ENCODE results near the gene CACNG8. TPM values are rescaled to one million over a fixed set of nuclear protein-coding genes. Genes with fewer than 3 reads are reported as not detected.
A peak's percentile ranks its signal among the peaks of the same experiment; 100 is the strongest.
"Not testable (repeated sequence)": the region's sequence is repeated elsewhere in the genome, so short reads cannot be mapped to it uniquely, and the experiment has no call there.

Gene CACNG8
- total RNA-seq, 2 experiments from 2014 or later, result 0.05 TPM; not detected in 1

DNA sequence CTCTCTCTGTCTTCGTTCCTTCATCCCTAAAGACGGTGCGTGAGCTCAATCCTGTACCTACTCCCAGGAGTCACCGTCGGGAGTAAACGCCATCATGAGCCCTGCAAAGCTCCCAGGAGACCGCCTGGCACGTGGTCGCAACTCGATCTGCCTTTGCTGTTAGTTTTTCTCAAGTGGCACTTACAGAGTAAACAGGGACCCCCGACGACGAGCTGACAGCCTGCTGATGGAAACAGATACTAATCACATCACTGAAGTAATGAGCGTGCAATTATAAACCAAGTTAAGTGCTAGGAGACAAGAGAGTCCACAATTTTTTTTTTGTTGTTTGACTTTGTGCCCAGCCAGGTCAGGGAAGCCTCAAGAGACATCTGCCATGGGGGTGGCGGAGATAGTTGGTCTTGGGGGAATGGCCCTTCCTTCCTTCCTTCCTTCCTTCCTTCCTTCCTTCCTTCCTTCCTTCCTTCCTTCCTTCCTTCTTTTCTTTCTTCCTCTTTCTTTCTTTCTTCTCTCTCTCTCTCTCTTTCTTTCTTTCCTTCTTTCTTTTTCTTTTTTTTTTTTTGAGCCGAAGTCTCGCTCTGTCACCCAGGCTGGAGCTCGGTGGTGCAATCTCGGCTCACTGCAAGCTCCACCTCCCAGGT lies 52.3 kb downstream of the CACNG8 start:
- H3K36me3 Mint-ChIP-seq (ENCODE audit: low read depth), result no peaks in the 10 kb centered on the region
- no peak overlapping the region for H3K27ac Mint-ChIP-seq
- DNase-seq, result no peak
- CTCF ChIA-PET, result interaction anchor here (0.5 to 1.0 kb wide), 2 partner anchors 10 to 86 kb away, joined by 3 read pairs; no protein-coding TSS in a partner anchor
- no peak overlapping the region for H3K4me3 Mint-ChIP-seq
- peaks cover 13% of the 10 kb centered on the region for H3K4me1 Mint-ChIP-seq
- H3K9me3 Mint-ChIP-seq, result no peaks in the 10 kb centered on the region
- POLR2A ChIA-PET, result no interaction called here
- peaks cover 14% of the 10 kb centered on the region for H3K27me3 Mint-ChIP-seq

DNA sequence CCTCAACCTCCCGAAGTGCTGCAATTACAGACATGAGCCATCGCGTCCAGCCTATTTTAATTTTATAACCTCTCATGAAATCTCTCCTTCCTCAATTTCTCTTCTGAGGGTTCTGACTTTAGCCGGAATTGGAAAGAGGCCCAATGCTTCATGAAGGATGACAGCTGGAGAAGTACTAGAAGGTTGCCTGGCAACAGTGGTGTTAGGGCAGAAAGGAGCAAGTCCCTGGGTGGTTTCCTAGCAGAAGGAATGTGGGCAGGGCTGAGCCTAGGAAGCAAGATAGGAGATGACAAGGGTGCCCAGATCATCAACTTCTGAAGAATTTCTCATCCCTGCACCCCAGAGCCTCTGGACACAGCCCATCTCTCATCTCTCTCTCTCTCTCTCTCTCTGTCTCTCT lies 54.5 kb downstream of the CACNG8 start:
- CTCF ChIA-PET, result interaction anchor here (0.6 to 1.1 kb wide), 4 partner anchors 9 to 224 kb away, joined by 3 read pairs; no protein-coding TSS in a partner anchor
- no peak for DNase-seq
- peaks cover 12% of the 10 kb centered on the region for H3K27me3 Mint-ChIP-seq
- POLR2A ChIA-PET, result interaction anchor here (1.2 kb wide), 1 partner anchor 151 kb away, joined by 3 read pairs; no protein-coding TSS in a partner anchor
- no peak overlapping the region for H3K27ac Mint-ChIP-seq
- no peaks in the 10 kb centered on the region for H3K36me3 Mint-ChIP-seq (ENCODE audit: low read depth)
- H3K4me3 Mint-ChIP-seq, result no peak overlapping the region
- H3K9me3 Mint-ChIP-seq, result no peaks in the 10 kb centered on the region
- peaks cover 25% of the 10 kb centered on the region for H3K4me1 Mint-ChIP-seq

DNA sequence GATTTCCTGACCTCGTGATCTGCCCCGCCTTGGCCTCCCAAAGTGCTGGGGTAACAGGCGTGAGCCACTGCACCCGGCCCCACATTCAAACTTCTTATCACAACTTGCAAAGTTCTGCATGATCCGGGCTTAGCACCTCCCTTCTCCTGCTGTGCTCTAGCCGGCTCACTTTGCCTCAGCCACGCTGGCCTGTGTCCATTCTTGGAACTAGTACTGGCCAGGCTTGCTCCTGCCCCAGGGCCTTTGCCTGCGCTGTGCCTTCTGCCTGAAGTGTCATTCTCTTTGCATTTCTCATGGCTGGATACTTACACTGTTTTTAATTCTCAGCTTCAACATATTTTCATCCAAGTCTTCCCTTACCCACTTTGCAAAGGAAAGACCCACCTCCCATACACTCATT lies 58.6 kb downstream of the CACNG8 start:
- Mint-ChIP-seq H3K36me3 (ENCODE audit: low read depth) (no peaks in the 10 kb centered on the region), H3K27me3 (peaks cover 11% of the 10 kb centered on the region), H3K27ac (no peak overlapping the region), H3K9me3 (no peaks in the 10 kb centered on the region), H3K4me3 (no peak overlapping the region), H3K4me1 (peaks cover 35% of the 10 kb centered on the region)
- ChIA-PET CTCF (interaction anchor here (0.9 to 3.5 kb wide), 2 partner anchors 169 to 228 kb away, joined by 3 to 23 read pairs; no protein-coding TSS in a partner anchor), POLR2A (no interaction called here)
- DNase-seq, result no peak

DNA sequence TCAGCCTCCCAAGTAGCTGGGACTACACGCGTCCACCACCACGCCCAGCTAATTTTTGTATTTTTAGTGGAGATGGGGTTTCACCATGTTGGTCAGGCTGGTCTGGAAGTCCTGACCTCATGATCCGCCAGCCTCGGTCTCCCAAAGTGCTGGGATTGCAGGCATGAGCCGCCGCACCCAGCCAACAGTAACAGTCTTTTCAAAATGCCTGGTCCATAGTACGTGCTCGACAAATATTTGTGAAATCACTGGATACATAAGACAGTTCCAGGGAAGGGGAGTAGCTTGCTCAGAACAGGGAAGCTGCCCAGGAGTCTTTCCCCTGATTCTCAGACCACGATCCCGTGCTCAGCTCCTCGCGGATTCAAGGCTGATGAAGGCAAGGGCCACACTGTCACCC lies 59.2 kb downstream of the CACNG8 start:
- H3K4me1 Mint-ChIP-seq, result peaks cover 35% of the 10 kb centered on the region
- no peaks in the 10 kb centered on the region for H3K36me3 Mint-ChIP-seq (ENCODE audit: low read depth)
- DNase-seq, result no peak
- no peak overlapping the region for H3K27ac Mint-ChIP-seq
- H3K27me3 Mint-ChIP-seq, result peaks cover 8% of the 10 kb centered on the region
- H3K9me3 Mint-ChIP-seq, result no peaks in the 10 kb centered on the region
- ChIA-PET POLR2A (no interaction called here), CTCF (interaction anchor here (0.9 to 3.5 kb wide), 2 partner anchors 170 to 229 kb away, joined by 3 to 23 read pairs; no protein-coding TSS in a partner anchor)
- H3K4me3 Mint-ChIP-seq, result no peak overlapping the region

DNA sequence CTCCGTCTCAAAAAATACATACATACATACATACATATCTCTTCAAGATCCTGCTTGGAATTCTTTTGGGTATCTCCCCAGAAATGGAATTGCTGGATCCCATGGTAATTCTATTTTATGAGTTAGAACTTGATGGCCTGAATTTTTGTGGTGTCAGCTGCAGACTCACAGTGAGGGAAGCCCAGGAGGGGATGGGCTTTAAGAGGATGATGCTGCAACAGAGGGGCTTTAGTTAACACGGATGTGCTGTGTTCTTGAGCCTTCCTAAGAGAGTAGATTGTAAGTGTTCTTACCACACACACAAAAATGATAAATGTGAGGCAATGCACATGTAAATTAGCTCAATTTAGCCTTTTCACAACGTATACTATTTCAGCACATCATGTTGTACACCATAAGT lies 60.5 kb downstream of the CACNG8 start:
- POLR2A ChIA-PET, result interaction anchor here (1.6 kb wide), 1 partner anchor 157 kb away, joined by 4 read pairs; no protein-coding TSS in a partner anchor
- peaks cover 35% of the 10 kb centered on the region for H3K4me1 Mint-ChIP-seq
- H3K27ac Mint-ChIP-seq, result no peak overlapping the region
- H3K4me3 Mint-ChIP-seq, result no peak overlapping the region
- peaks cover 6% of the 10 kb centered on the region for H3K27me3 Mint-ChIP-seq
- no peaks in the 10 kb centered on the region for H3K9me3 Mint-ChIP-seq
- CTCF ChIA-PET, result interaction anchor here (0.7 to 3.5 kb wide), 24 partner anchors 14 to 230 kb away, joined by 3 to 23 read pairs (median 4); partner anchors contain the start of gene MYADM
- DNase-seq, result no peak
- no peaks in the 10 kb centered on the region for H3K36me3 Mint-ChIP-seq (ENCODE audit: low read depth)

DNA sequence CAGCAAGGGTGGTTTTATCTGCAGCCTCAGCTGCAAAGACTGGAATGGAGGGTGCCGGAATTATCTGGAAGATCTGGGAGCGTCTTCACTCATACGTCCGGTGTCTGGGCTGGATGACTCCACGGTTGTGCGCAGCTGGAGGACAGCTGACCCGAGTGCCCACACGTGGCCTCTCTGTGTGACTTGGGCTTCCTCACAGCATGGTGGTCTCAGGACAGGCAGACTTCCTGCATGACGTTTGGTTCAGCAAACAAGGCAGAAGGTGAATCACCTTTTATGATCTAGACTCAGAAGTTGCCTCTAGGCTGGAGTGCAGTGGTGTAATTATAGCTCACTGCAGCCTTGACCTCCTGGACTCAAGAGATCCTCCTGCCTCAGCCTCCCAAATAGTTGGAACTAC lies 61.9 kb downstream of the CACNG8 start:
- Mint-ChIP-seq H3K4me1 (peaks cover 24% of the 10 kb centered on the region), H3K9me3 (no peaks in the 10 kb centered on the region), H3K27me3 (peaks cover 11% of the 10 kb centered on the region), H3K4me3 (no peak overlapping the region), H3K36me3 (ENCODE audit: low read depth) (no peaks in the 10 kb centered on the region), H3K27ac (no peak overlapping the region)
- no peak for DNase-seq
- POLR2A ChIA-PET, result no interaction called here
- CTCF ChIA-PET, result interaction anchor here (0.9 to 3.5 kb wide), 15 partner anchors 10 to 232 kb away, joined by 3 to 23 read pairs (median 4); partner anchors contain the start of gene CNOT3

DNA sequence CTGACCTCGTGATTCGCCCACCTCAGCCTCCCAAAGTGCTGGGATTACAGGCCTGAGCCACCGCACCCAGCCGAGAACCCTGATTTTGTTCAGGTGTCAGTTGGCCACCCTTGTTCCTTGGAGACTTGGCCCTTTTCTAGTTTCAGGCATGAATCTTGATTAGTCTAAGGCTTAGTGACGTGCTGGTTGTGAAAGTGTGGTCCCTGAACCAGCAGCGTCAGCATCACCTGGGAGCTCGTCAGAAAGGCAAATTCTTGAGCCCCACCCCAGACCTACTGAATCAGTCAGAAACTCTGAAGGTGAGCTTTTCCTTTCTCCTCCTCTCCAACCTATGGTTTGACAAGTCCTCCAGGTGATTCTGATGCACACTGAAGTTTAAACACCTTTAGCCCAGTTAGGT lies 63.9 kb downstream of the CACNG8 start:
- DNase-seq, result no peak
- Mint-ChIP-seq H3K27me3 (peaks cover 22% of the 10 kb centered on the region), H3K9me3 (no peaks in the 10 kb centered on the region), H3K4me3 (no peak overlapping the region), H3K27ac (no peak overlapping the region), H3K4me1 (peaks cover 10% of the 10 kb centered on the region), H3K36me3 (ENCODE audit: low read depth) (no peaks in the 10 kb centered on the region)
- ChIA-PET CTCF (interaction anchor here (1.2 to 3.4 kb wide), 3 partner anchors 71 to 233 kb away, joined by 3 to 11 read pairs (median 4); no protein-coding TSS in a partner anchor), POLR2A (no interaction called here)

DNA sequence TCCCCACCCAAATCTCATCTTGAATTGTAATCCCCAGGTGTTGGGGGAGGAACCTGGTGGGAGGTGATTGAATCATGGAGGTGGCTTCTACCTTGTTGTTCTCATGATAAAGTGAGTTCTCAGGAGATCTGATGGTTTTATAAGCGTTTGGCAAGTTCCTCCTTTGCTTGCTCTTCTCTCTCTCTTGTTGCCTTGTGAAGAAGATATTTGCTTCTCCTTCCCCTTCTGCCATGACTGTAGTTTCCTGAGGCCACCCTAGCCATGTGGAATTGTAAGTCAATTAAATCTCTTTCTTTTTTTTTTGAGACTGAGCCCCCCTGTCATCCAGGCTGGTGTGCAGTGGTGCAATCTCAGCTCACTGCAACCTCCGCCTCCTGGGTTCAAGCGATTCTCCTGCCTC lies 66.6 kb downstream of the CACNG8 start:
- no peaks in the 10 kb centered on the region for H3K4me1 Mint-ChIP-seq
- ChIA-PET CTCF (interaction anchor here (1.0 to 2.5 kb wide), 15 partner anchors 10 to 238 kb away, joined by 3 to 25 read pairs (median 4); partner anchors contain the start of gene PRKCG), POLR2A (interaction anchor here (1.1 kb wide), 1 partner anchor 10 kb away, joined by 3 read pairs; no protein-coding TSS in a partner anchor)
- no peaks in the 10 kb centered on the region for H3K36me3 Mint-ChIP-seq (ENCODE audit: low read depth)
- H3K27ac Mint-ChIP-seq, result no peak overlapping the region
- H3K4me3 Mint-ChIP-seq, result no peak overlapping the region
- no peak for DNase-seq
- H3K27me3 Mint-ChIP-seq, result peaks cover 17% of the 10 kb centered on the region
- H3K9me3 Mint-ChIP-seq, result no peaks in the 10 kb centered on the region

DNA sequence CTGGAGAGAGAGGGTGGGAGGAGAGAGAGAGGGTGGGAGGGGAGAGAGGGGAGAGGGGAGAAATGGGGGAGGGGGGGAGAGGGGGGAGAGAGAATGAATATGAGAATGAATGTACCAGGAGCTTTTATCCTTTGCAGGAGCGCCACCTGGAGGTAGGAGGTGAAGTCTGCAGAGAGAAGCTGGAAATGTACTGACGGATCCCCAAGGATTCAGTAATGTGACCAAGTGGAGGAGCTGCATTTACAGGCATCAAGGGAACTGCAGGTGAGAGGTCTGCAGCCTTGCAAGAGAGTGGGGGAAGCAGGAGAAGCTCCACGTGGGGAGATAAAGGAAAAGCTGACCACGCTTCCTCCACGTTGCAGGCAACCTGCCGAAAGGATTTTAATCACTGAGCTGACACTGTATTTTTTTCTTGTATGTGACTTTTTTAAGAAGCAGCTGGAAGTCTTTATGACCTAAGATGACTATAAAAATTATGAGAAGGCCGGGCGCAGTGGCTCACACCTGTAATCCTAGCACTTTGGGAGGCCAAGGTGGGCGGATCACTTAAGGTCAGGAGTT lies 67.3 kb downstream of the CACNG8 start:
- no peaks in the 10 kb centered on the region for H3K4me1 Mint-ChIP-seq
- H3K9me3 Mint-ChIP-seq, result no peaks in the 10 kb centered on the region
- peaks cover 17% of the 10 kb centered on the region for H3K27me3 Mint-ChIP-seq
- DNase-seq, result peak; percentile 65
- no peak overlapping the region for H3K27ac Mint-ChIP-seq
- CTCF ChIA-PET, result interaction anchor here (0.7 to 2.5 kb wide), 24 partner anchors 9 to 409 kb away, joined by 3 to 25 read pairs (median 4); partner anchors contain the start of gene PRKCG
- H3K36me3 Mint-ChIP-seq (ENCODE audit: low read depth), result no peaks in the 10 kb centered on the region
- POLR2A ChIA-PET, result interaction anchor here (0.5 to 1.1 kb wide), 2 partner anchors 9 to 144 kb away, joined by 3 read pairs; no protein-coding TSS in a partner anchor
- no peak overlapping the region for H3K4me3 Mint-ChIP-seq

DNA sequence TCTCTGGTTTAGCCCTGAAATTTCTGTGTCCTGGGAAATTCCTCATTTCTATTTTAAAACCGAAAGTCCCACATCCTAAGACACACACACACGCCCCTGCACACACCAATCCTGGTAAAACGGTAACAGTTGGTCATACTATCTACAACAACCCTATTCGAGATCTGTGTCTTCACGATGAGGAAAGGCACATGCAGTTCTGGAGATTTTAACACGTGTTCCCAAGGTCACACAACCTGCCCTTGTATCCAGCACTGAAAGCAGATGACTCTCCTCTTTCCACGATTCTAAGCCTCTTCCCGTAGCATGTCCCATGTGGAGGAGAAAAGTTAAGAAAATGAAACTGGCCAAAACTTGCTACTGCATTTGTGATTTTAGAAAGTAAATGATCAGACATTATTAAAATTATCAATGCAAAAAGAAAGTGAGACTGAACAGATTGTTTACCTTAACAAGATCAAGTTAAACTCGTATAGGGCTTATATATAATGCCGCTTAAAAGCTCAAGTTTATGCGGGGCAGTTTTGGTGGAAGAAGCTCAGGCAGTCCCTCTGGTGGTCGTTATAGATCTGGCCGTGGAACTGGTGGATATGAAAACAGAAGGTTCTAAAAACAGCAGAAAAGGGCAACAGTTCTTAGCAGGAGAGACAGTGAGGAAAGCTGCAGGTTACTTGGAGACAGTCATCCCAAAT lies 68.3 kb downstream of the CACNG8 start:
- POLR2A ChIA-PET, result no interaction called here
- Mint-ChIP-seq H3K9me3 (no peaks in the 10 kb centered on the region), H3K36me3 (ENCODE audit: low read depth) (no peaks in the 10 kb centered on the region), H3K4me1 (no peaks in the 10 kb centered on the region), H3K4me3 (no peak overlapping the region), H3K27me3 (peaks cover 17% of the 10 kb centered on the region), H3K27ac (no peak overlapping the region)
- CTCF ChIA-PET, result interaction anchor here (0.7 to 2.5 kb wide), 6 partner anchors 14 to 238 kb away, joined by 3 to 8 read pairs (median 5); partner anchors contain the start of gene CNOT3
- DNase-seq, result no peak

DNA sequence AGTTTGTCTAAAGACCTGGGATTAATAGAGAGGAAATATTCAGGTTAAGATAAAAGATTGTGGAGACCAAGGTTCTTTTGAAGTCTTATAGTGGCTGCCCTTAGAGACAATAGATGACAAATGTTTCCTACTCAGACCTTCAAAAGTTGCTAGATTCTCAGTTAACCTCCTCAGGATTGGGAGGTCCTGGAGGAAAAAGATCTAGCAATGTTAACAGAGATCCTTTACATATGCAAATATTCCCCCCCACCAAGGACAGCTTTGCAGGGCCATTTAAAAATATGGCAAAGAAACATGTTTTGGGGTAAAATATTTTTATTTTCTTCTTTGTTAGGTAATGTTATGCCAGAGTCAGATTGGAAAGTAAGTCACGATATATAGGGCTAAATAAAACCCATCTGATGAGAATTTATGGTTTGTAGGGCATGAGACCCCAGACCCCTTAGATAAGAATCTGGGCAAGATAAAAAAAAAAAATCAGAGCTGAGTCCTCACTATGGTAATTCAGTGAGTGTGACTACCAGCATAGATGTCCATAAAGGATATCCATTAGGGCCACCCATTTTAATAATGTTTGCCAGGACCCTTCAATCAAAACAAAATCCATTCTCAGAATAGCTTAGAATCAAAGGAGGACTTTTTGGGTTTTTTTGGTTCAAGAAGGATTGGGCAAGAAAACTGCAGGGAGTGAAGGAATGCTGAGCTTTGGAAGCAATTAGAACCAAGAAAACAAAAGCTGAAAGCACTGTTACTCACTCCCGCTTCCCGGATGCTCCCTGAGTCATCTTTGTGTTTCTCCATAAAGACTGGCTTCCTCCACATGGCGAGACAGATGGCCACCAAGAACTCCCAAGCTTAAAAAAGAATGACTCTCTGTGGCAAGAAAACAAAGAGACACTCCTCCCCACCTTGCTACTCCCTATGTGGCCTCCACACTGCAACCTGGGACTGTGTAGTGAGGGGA lies 72.8 kb downstream of the CACNG8 start:
- H3K36me3 Mint-ChIP-seq (ENCODE audit: low read depth), result no peaks in the 10 kb centered on the region
- no peaks in the 10 kb centered on the region for H3K9me3 Mint-ChIP-seq
- no peak overlapping the region for H3K27ac Mint-ChIP-seq
- peaks cover 12% of the 10 kb centered on the region for H3K27me3 Mint-ChIP-seq
- no peaks in the 10 kb centered on the region for H3K4me1 Mint-ChIP-seq
- DNase-seq, result no peak
- CTCF ChIA-PET, result interaction anchor here (2.2 kb wide), 1 partner anchor 243 kb away, joined by 7 read pairs; no protein-coding TSS in a partner anchor
- POLR2A ChIA-PET, result no interaction called here
- H3K4me3 Mint-ChIP-seq, result no peak overlapping the region

DNA sequence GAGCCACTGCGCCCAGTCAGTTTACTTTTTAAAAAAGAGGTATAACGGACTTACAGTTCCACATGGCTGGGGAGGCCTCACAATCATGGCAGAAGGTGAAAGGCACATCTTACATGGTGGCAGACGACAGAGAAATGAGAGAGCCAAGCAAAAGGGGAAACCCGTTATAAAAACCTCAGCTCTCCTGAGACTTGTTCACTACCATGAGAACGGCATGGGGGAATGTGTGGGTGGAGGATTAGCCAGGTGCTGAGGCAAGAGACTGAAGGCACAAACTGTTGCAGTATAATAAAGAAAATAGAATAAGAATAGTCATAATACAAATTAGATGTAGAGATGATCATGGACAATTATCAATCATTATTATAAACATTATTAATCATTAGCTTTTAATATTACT lies 73.8 kb downstream of the CACNG8 start:
- H3K4me1 Mint-ChIP-seq; H3K4me3 Mint-ChIP-seq; DNase-seq; POLR2A ChIA-PET; H3K27me3 Mint-ChIP-seq; H3K36me3 Mint-ChIP-seq (ENCODE audit: low read depth); H3K27ac Mint-ChIP-seq; CTCF ChIA-PET; H3K9me3 Mint-ChIP-seq: not testable (repeated sequence)

Data from activated CD4-positive, alpha-beta memory T cell treated with anti-CD3 and anti-CD28 coated beads, Interleukin-2, amount 10 ng/mL, durations not matched to agents 7 days and 5 days (primary cell).